Measurements from ENCODE around the gene YPEL2. TPM values are rescaled to one million over a fixed set of nuclear protein-coding genes. Genes with fewer than 3 reads are reported as not detected.

Gene YPEL2
- total RNA-seq, 1 experiment from 2014 or later = 4.7 TPM

GRCh38 chr17:59400858-59401257 is 69.4 kb downstream of the YPEL2 start:
- Histone ChIP-seq H3K9ac (ENCODE audit: low read length) (no peak overlapping the region), H2AFZ (ENCODE audit: low read depth, low read length, poor library complexity, severe bottlenecking) (no peak overlapping the region), H3K4me1 (ENCODE audit: control insufficient read depth in 1 of 2, insufficient read depth in 2 of 2, low read length in 2 of 2) (no peaks in the 10 kb centered on the region), H3K9me2 (ENCODE audit: insufficient read depth) (no peaks in the 10 kb centered on the region), H3K4me3 (replicated peaks in 1 of 2; ENCODE audit: low read depth in 1 of 2, low read length in 2 of 2) (no peak overlapping the region), H3K9me3 (ENCODE audit: control insufficient read depth in 1 of 2, insufficient read depth in 1 of 2, low read depth in 1 of 2, low read length in 2 of 2) (no peaks in the 10 kb centered on the region), H4K20me1 (ENCODE audit: insufficient read depth) (no peaks in the 10 kb centered on the region), H3K27ac (ENCODE audit: low read depth, low read length) (no peak overlapping the region), H3K4me2 (ENCODE audit: low read length) (no peak overlapping the region), H3K27me3 (ENCODE audit: insufficient read depth, low read length) (no peaks in the 10 kb centered on the region), H3K36me3 (ENCODE audit: control insufficient read depth in 1 of 2, insufficient read depth in 2 of 2, low read length in 2 of 2) (no peaks in the 10 kb centered on the region), H3K79me2 (ENCODE audit: insufficient read depth, low read length) (no peaks in the 10 kb centered on the region)
- POLR2A ChIA-PET = no interaction called here
- intact Hi-C loops (cut with micrococcal nuclease) = no loop called here
- CTCF ChIA-PET = no interaction called here
- DNase-seq (ENCODE audit: low read depth, low spot score) (no peak), ATAC-seq (no peak)
- TF ChIP-seq CEBPB (IDR thresholded peaks at IDR 0.05; ENCODE audit: low read depth) (no peak), CBX3 (IDR thresholded peaks at IDR 0.05; ENCODE audit: low read depth) (no peak), ZBTB33 (IDR thresholded peaks at IDR 0.05; ENCODE audit: extremely low read depth, insufficient replicate concordance, low read length) (no peak), TCF7L2 (IDR thresholded peaks at IDR 0.05; ENCODE audit: borderline replicate concordance, extremely low read depth, insufficient read depth, insufficient read length) (no peak), POLR2A (IDR thresholded peaks at IDR 0.05; ENCODE audit: borderline replicate concordance, extremely low read depth, insufficient read depth, insufficient read length) (no peak), RAD21 (IDR thresholded peaks at IDR 0.05; ENCODE audit: low read depth) (no peak)
- TF ChIP-seq, protein P1, sequence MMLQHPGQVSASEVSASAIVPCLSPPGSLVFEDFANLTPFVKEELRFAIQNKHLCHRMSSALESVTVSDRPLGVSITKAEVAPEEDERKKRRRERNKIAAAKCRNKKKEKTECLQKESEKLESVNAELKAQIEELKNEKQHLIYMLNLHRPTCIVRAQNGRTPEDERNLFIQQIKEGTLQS (IDR thresholded peaks at IDR 0.05) = no peak
- RAD21 ChIA-PET (ENCODE audit: low non-redundant PET in 1 of 2, low total read pairs in 2 of 2, uncharacterized antibody in 2 of 2, unreplicated experiment in 2 of 2) = no interaction called here
- no TSS peak for BruUV-seq (replicated peaks)

DNA sequence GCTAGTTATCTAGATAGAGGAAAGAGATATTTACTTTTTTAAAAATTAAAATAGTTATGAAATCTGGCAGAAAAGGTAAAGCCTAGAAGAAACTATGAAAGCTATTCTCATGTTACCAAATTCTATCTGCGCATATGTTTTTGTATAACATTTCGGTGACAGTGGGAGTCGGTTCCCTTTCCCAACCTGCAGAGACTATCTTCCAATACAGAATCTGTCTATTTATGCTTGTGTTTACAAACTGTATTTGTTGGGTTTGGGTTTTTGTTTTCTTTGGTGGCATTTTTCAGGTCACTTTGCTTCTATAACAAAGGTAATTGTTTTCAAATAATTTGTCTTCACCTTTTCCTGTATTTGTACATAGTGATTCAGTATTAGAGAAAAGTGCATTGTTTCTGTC is 69.8 kb downstream of the YPEL2 start:
- no peak overlapping the region for H3K4me3 ChIP-seq (replicated peaks in 1 of 2; ENCODE audit: low read depth in 1 of 2, low read length in 2 of 2)
- ChIA-PET RAD21 (ENCODE audit: low non-redundant PET in 1 of 2, low total read pairs in 2 of 2, uncharacterized antibody in 2 of 2, unreplicated experiment in 2 of 2) (no interaction called here), CTCF (no interaction called here), POLR2A (no interaction called here)
- no peak for DNase-seq (ENCODE audit: low read depth, low spot score)
- H3K9ac ChIP-seq (ENCODE audit: low read length) = no peak overlapping the region
- ATAC-seq = no peak
- no peaks in the 10 kb centered on the region for H3K9me2 ChIP-seq (ENCODE audit: insufficient read depth)
- H3K4me1 ChIP-seq (ENCODE audit: control insufficient read depth in 1 of 2, insufficient read depth in 2 of 2, low read length in 2 of 2) = no peaks in the 10 kb centered on the region
- no peaks in the 10 kb centered on the region for H3K27me3 ChIP-seq (ENCODE audit: insufficient read depth, low read length)
- H3K9me3 ChIP-seq (ENCODE audit: control insufficient read depth in 1 of 2, insufficient read depth in 1 of 2, low read depth in 1 of 2, low read length in 2 of 2) = no peaks in the 10 kb centered on the region
- no peak overlapping the region for H2AFZ ChIP-seq (ENCODE audit: low read depth, low read length, poor library complexity, severe bottlenecking)
- no peak overlapping the region for H3K4me2 ChIP-seq (ENCODE audit: low read length)
- H3K36me3 ChIP-seq (ENCODE audit: control insufficient read depth in 1 of 2, insufficient read depth in 2 of 2, low read length in 2 of 2) = no peaks in the 10 kb centered on the region
- H4K20me1 ChIP-seq (ENCODE audit: insufficient read depth) = no peaks in the 10 kb centered on the region
- intact Hi-C loops (cut with micrococcal nuclease) = no loop called here
- H3K79me2 ChIP-seq (ENCODE audit: insufficient read depth, low read length) = no peaks in the 10 kb centered on the region
- H3K27ac ChIP-seq (ENCODE audit: low read depth, low read length) = no peak overlapping the region
- no TSS peak for BruUV-seq (replicated peaks)
- TF ChIP-seq YY1 (IDR thresholded peaks at IDR 0.05; ENCODE audit: extremely low read depth, insufficient replicate concordance, low read depth, low read length) (no peak), POLR2A (IDR thresholded peaks at IDR 0.05; ENCODE audit: borderline replicate concordance, extremely low read depth, insufficient read depth, insufficient read length) (no peak), JUND (IDR thresholded peaks at IDR 0.05) (no peak), SP1 (IDR thresholded peaks at IDR 0.05; ENCODE audit: low read depth) (no peak), TCF7L2 (IDR thresholded peaks at IDR 0.05; ENCODE audit: borderline replicate concordance, extremely low read depth, insufficient read depth, insufficient read length) (no peak), EZH2 (IDR thresholded peaks at IDR 0.05) (no peak), ELF1 (IDR thresholded peaks at IDR 0.05; ENCODE audit: borderline replicate concordance, low read depth) (no peak), RAD21 (IDR thresholded peaks at IDR 0.05; ENCODE audit: low read depth) (no peak), ZBTB33 (IDR thresholded peaks at IDR 0.05; ENCODE audit: extremely low read depth, insufficient replicate concordance, low read length) (no peak)

Data from HCT116 (cell line).